ENCODE data around the gene CENPO. TPM values are rescaled to one million over a fixed set of nuclear protein-coding genes. Genes with fewer than 3 reads are reported as not detected.

Gene CENPO
- total RNA-seq, 1 experiment from 2014 or later: 54.8 TPM

DNA sequence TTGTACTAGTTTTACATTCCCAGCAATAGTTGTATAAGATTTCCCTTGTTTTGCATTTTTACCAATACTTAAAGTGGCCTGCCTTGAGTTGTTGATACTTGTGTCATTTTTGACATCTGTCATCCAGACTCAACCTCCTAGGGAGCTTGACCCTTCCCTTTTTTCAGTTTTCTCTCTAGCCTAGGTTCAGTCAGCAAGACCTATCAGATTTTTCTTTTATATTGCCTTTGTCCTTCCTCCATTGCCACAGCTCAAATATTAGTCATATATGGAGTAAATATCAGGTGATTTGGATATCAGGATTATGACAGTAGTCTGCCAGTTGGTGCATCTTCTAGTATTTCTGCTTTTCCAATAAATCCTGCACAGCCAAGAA lies 13.4 kb downstream of the CENPO start:
- CTCF ChIA-PET: interaction anchor here (0.5 kb wide), 1 partner anchor 554 kb away, joined by 6 read pairs; no protein-coding TSS in a partner anchor
- H3K4me1 Mint-ChIP-seq (ENCODE audit: low read depth, unreplicated experiment): peaks cover 11% of the 10 kb centered on the region
- H3K36me3 ChIP-seq (ENCODE audit: control insufficient read depth, insufficient read depth, low read length): no peaks in the 10 kb centered on the region; the same call in 1 of the 2 replicates
- DNase-seq: no peak
- no TSS peak for BruUV-seq (replicated peaks)
- no peak overlapping the region for H3K4me3 Mint-ChIP-seq (ENCODE audit: unreplicated experiment)
- intact Hi-C loops (cut with micrococcal nuclease; ENCODE audit: unreplicated experiment): loop anchor here (2.0 kb wide), 1 partner anchor 14 kb away; the partner anchor contains the start of genes CENPO and PTRHD1
- no peak overlapping the region for H3K4me3 ChIP-seq (ENCODE audit: low read depth, low read length)
- no peak for TF ChIP-seq CTCF (IDR thresholded peaks at IDR 0.05; ENCODE audit: insufficient read depth in 1 of 2, low read depth in 1 of 2, low read length in 1 of 2, severe bottlenecking in 1 of 2, unreplicated experiment in 1 of 2)
- no peaks in the 10 kb centered on the region for H3K9me3 Mint-ChIP-seq (ENCODE audit: unreplicated experiment)
- H3K4me1 ChIP-seq: peaks cover 15% of the 10 kb centered on the region
- no peaks in the 10 kb centered on the region for H3K9me3 ChIP-seq
- H3K27me3 Mint-ChIP-seq (ENCODE audit: insufficient read depth, unreplicated experiment): no peaks in the 10 kb centered on the region
- POLR2A ChIA-PET: no interaction called here
- H3K27ac Mint-ChIP-seq (ENCODE audit: unreplicated experiment): peak overlapping the region; percentile 24
- H3K36me3 Mint-ChIP-seq (ENCODE audit: insufficient read depth, unreplicated experiment): peaks cover 58% of the 10 kb centered on the region
- H3K27me3 ChIP-seq (replicated peaks; ENCODE audit: control insufficient read depth, insufficient read depth, low read length): no peaks in the 10 kb centered on the region

GRCh38 chr2:24809316-24810007 lies 16.2 kb downstream of the CENPO start:
- peaks cover 15% of the 10 kb centered on the region for H3K4me1 ChIP-seq
- H3K4me1 Mint-ChIP-seq (ENCODE audit: low read depth, unreplicated experiment): peaks cover 11% of the 10 kb centered on the region
- no peak for DNase-seq
- H3K9me3 Mint-ChIP-seq (ENCODE audit: unreplicated experiment): no peaks in the 10 kb centered on the region
- H3K27ac Mint-ChIP-seq (ENCODE audit: unreplicated experiment): no peak overlapping the region
- H3K27me3 Mint-ChIP-seq (ENCODE audit: insufficient read depth, unreplicated experiment): no peaks in the 10 kb centered on the region
- no peak for TF ChIP-seq CTCF (IDR thresholded peaks at IDR 0.05; ENCODE audit: insufficient read depth in 1 of 2, low read depth in 1 of 2, low read length in 1 of 2, severe bottlenecking in 1 of 2, unreplicated experiment in 1 of 2)
- no peak overlapping the region for H3K4me3 ChIP-seq (ENCODE audit: low read depth, low read length)
- ChIA-PET CTCF (interaction anchor here (1.2 kb wide), 1 partner anchor 17 kb away, joined by 5 read pairs; the partner anchor contains the start of genes CENPO and PTRHD1), POLR2A (interaction anchor here (1.2 kb wide), 1 partner anchor 16 kb away, joined by 6 read pairs; the partner anchor contains the start of genes CENPO and PTRHD1)
- no peaks in the 10 kb centered on the region for H3K27me3 ChIP-seq (replicated peaks; ENCODE audit: control insufficient read depth, insufficient read depth, low read length)
- intact Hi-C loops (cut with micrococcal nuclease; ENCODE audit: unreplicated experiment): no loop called here
- H3K36me3 Mint-ChIP-seq (ENCODE audit: insufficient read depth, unreplicated experiment): peaks cover 66% of the 10 kb centered on the region
- H3K9me3 ChIP-seq: no peaks in the 10 kb centered on the region
- H3K4me3 Mint-ChIP-seq (ENCODE audit: unreplicated experiment): no peak overlapping the region
- no peaks in the 10 kb centered on the region; the same call in 1 of the 2 replicates for H3K36me3 ChIP-seq (ENCODE audit: control insufficient read depth, insufficient read depth, low read length)
- BruUV-seq (replicated peaks): no TSS peak

DNA sequence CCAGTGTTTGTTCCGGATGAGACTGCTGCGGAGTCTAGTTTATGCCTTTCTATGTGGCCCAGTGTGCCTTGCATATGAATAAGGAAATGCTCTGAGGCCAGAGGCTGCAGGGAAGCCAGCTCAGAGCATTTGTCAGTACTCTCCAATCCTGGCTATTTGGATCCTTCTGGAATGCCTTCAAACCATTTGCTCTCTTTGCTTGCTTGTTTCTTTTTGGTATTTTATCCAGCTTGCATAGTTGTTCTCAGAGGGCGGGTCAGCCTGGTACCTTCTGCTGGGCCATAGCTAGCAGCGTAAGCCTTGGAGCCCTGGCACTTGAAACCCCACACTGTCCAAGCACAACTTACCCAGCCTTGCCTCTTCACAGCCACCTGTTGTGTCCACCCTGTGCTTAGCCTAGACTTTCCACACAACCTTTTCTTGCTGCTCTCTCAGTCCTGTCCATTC lies 20.5 kb downstream of the CENPO start:
- H3K27me3 Mint-ChIP-seq (ENCODE audit: insufficient read depth, unreplicated experiment): no peaks in the 10 kb centered on the region
- peaks cover 17% of the 10 kb centered on the region for H3K4me1 Mint-ChIP-seq (ENCODE audit: low read depth, unreplicated experiment)
- POLR2A ChIA-PET: no interaction called here
- Histone ChIP-seq H3K9me3 (no peaks in the 10 kb centered on the region), H3K36me3 (ENCODE audit: control insufficient read depth, insufficient read depth, low read length) (peaks cover 2% of the 10 kb centered on the region), H3K27me3 (replicated peaks; ENCODE audit: control insufficient read depth, insufficient read depth, low read length) (no peaks in the 10 kb centered on the region), H3K4me1 (peaks cover 4% of the 10 kb centered on the region; the same call in 1 of the 2 replicates), H3K4me3 (ENCODE audit: low read depth, low read length) (no peak overlapping the region)
- CTCF ChIA-PET: interaction anchor here (0.8 kb wide), 1 partner anchor 21 kb away, joined by 4 read pairs; the partner anchor contains the start of genes CENPO and PTRHD1
- H3K9me3 Mint-ChIP-seq (ENCODE audit: unreplicated experiment): no peaks in the 10 kb centered on the region
- no TSS peak for BruUV-seq (replicated peaks)
- DNase-seq: no peak
- TF ChIP-seq CTCF (IDR thresholded peaks at IDR 0.05; ENCODE audit: insufficient read depth in 1 of 2, low read depth in 1 of 2, low read length in 1 of 2, severe bottlenecking in 1 of 2, unreplicated experiment in 1 of 2): no peak
- H3K4me3 Mint-ChIP-seq (ENCODE audit: unreplicated experiment): no peak overlapping the region
- intact Hi-C loops (cut with micrococcal nuclease; ENCODE audit: unreplicated experiment): no loop called here
- peaks cover 76% of the 10 kb centered on the region for H3K36me3 Mint-ChIP-seq (ENCODE audit: insufficient read depth, unreplicated experiment)
- H3K27ac Mint-ChIP-seq (ENCODE audit: unreplicated experiment): no peak overlapping the region

Data from Caco-2 (cell line).